GM21360 (cell line): ENCODE data around the gene ZNF618.

Experiments used
- ATAC-seq: cut with Tn5 transposase; IDR thresholded peaks from one replicate; pipeline ENCODE4 v1.9.1; 2021; ENCODE audit warnings: mild to moderate bottlenecking, moderate library complexity; ENCODE audit not compliant: unreplicated experiment

Gene ZNF618

DNA sequence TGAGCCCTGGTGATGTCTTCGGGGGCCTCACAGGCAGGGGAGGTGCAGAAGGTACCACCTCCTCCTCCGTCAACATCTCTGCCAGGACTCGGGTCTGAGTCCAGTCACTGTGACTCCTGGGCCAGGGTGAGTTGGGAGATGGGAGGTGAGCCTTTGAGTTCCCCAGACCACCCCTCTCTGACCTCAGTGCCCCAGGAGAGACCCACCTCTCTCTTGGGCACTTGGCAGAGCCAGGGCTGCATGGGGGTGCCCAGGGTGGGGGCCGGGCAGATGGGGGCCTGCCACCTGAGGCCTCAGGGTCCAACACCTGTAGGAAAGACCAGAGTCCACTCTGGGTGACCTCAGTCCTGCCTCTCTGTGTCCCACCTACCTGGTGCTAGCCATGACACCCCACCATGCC is 216.2 kb downstream of the ZNF618 start:
- ATAC-seq = no peak

DNA sequence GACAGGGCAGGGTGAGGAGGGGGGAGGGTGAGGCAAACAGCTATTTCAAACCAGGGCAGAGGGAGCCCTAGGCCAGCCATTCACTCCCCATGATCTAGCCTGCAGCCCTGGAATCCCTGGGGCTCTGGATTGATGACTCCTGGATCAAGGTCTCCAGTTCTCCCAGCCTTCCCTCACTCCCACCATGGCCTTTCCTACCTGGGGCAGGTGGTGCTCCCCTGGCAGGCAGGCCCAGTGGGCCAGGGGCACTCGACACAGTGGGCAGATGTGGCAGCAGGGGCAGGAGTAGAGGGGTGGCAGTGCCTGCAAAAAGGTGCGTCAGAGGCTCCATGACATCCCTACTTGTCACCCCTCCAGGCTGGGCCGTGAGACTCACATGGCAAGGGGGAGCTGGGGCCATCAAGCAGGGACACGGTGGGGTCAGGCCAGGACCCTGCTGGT is 216.9 kb downstream of the ZNF618 start:
- no peak for ATAC-seq

DNA sequence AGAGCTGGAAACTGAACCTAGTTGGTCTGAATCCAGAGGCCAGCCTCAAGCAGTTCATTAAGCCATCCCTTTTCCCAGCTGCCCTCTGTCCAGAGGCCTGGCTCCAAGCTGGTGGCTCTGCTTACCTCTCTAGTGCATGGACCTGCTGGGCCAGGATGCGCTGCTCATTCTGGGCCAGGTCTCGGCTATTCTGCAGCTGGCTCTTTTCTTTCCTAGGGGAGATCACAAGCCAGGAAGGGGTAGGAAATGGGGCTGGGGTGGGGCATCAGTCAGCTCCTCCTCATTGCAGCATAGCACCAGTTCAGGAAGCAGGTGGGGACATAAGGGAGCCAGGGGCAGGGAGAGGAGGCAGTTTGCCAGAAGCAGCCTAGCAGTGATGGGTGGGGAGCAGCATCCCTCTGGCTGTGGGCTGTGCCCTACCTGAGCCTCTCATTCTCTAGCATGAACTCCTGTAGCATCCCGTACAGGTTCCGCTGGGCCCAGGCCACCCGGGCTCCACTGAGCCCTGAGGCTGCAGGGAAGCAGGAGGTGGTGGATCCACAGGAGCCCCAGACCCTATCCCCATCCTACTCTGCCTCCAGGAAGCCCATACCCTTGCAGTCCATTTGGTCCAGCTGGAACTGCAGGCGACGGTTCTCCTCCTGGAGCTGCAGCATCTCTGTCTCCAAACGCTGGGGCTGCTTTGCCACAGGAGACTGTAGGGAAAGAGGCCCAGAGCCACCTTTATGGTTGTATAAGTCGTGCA is 217.8 kb downstream of the ZNF618 start:
- ATAC-seq = no peak

DNA sequence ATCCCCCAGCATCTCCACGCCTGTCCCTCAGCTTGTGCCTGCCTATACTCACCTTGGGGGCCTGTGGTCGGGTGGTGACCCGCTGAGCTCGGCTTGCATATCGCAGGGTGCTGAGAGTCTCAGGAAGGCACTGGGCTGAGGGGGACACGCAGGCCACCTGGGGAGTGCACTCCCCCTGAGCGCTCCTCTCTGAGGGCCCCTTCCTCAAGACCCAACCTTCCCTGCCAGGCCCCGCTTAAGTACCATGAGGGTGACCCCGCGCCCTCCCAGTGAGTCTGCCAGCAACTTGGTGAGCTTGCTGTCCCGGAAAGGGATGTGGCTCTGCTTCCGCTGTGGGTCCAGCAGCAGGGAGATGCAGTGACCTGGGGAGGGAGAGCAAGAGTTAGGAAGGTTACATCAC is 218.9 kb downstream of the ZNF618 start:
- ATAC-seq = no peak

DNA sequence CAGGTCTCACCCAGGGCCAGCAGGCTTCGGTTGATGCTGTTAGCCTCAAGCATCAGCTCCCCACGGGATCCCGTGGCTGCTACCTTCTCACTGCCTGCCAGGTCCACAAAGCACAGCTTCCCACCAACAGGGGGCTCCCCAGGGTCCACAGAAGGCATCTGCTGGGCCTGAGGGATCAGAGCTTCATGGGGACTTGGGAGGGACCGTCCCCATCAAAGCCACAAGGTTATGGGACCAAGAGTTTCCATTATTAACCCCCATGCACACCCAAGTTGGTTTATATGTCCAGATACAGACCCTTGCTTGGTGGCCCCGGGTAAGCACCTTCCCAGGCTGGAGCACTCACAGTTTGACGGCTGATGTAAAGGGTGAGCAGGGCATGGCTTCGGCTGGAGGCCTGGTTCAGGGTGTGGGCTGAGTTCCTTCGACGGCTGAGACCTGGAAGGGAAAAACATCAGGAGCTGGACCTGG is 220.0 kb downstream of the ZNF618 start:
- ATAC-seq = no peak

DNA sequence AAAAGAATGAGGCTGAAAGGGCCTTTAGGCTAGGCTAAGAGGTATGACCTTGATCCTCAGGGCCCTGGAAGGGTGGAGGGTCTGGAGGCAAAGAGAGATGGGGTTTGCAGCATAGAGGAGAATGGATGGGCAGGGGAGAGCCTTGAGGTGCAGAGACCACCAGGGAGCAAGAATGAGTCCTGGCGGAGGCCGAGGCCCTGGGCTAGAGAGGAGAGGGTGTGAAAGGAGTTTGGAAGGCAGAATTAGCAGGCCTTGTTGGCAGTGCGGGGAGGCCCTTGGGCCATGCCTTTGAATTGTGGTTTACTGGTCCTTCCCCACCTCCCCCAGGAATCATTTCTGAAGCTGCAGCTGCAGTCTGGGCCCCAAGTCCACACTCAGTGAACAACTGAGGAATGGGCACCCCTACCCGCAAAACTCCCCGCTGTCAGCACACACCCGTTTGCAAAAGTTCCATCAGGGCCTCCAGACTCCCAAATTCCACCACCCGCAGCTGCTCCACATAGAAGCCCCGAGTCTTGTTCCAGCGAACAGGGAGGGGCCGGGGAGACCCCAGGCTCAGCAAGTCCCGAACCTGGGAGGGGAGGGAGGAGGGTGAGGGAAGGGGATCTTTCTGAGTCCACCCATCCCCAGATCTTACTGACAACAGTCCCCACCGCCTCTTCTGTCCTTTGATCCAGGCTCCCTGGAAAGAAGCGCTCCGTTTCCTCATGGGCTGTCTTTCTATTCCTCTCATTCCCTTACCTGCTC is 220.9 kb downstream of the ZNF618 start:
- no peak for ATAC-seq

DNA sequence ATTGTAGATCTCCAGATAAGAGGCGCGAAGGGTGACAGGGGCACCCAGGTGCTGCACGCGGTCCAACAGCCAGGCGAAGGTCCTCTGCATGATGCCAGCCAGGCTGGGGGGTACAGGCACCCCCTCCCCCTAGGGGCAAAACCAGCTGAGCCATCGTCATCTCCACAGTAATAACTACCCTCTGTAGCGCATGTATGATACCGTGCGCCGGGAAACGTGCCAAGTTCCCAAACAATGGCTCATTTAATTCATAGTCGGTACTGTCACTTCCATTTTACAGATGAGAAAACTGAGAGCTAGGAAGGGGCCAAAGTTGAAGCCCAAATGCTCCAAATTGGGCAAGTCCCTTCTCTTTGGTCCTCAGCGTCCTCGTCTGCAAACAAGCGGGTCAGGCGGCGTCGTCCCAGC is 221.5 kb downstream of the ZNF618 start:
- no peak for ATAC-seq

DNA sequence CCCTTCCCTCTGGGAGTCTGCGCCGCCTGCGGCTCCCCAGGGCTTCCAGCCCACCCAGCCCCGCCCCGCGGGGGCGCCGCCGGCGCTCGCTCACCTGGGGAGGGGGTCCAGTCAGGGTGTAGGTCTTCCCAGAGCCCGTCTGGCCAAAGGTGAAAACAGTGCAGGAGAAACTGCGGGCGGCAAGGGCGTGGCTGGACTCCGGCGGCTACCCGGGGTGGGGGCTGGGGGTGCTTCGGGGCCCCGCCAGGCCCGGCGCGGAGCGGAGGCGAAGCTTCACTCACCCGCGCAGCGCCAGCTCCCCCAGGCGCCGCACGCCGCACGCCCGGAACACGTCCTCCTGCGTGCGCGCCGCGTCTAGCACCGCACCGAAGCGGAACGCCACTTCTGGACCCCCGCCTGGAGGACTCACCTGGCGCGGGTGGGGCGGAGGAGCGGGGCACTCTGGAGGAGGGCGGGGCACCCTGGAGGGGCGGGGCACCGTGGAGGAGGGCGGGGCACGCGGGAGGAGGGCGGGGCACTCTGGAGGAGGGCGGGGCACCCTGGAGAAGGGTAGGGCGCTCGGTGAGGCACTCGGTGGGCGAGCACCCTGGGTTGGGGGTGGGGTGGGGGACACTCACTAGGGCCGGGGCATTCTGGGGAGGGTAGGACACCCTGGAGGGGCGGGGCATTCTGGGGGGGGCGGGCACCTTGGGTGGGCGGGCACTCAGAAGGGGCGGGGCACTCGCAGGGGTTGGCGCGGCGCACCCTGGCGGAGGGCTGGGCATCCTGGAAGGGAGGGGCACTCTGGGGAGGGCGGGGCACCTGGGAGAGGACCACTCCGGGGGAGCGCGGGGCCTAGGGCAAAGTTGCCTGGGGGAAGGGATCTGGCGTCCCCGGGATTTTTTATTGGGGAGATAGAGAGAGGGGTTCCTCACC is 222.2 kb downstream of the ZNF618 start:
- no peak for ATAC-seq

DNA sequence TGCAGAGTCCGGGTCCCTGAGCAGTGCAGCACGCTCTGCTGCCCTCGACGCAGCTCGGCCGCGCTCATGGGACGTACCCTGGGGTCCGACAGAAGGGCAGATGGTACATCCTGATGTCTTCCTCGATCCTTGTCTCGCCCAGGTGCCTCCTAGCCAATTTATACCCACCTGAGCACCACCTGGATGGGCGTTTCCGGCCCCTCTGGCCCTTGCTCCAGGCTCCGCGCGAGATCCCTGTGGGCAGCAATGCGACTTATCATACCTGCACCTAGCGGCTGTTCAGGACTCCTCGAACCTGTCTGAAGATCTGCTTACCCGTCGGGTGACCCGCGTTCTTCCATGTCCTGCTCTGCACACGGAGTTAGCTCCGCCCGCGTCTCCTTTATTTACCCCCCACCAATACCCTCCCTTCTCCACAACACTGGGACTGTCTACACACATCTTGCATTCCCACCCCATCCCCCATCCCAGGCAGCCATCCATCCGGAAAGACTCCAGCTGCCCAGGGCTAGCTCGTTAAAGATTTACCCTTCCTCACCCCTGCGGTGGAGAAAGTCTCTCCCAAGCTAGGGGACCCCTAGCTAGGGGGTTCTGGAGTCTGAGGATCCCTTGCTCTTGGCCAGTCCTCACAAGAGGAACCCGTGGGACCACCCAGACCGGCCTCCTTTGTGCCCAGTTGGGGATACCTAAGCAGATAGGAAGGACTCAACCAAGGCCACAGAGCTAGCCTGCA is 223.0 kb downstream of the ZNF618 start, which contains the start of gene KIF12:
TSS of gene KIF12 (minus strand) at position 357 of the 733 bp plus-strand sequence. CDS start at position 341, 16 bp downstream.
- no peak for ATAC-seq

DNA sequence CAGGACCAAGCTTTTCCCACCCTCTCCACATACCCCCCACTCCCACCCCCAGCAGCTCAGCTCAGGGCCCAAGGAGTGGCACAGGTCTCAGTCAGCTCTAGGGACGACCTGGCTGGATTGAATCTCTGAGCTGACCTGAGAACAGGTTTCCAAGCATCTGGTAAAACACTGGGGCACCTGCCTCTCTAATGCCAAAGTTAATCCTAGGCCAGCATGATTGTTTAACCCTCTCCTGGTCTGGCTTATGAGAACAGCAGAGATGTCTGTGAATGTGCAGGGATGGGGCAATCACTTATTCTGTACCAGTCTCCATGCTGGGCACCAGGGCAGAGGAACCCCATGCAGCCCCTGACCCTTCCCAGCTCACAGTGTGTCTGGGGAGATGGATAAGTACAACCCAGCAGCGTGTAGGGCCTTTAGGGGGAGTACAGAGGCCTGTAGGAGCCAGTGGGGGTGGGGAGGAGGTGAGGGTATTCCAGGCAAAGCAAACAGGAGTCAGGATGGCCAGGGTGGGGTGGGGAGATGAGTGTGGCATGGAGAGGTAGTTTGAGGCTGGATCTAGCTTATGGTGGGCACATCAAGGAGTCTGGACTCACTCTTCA is 223.7 kb downstream of the ZNF618 start:
- ATAC-seq = no peak

DNA sequence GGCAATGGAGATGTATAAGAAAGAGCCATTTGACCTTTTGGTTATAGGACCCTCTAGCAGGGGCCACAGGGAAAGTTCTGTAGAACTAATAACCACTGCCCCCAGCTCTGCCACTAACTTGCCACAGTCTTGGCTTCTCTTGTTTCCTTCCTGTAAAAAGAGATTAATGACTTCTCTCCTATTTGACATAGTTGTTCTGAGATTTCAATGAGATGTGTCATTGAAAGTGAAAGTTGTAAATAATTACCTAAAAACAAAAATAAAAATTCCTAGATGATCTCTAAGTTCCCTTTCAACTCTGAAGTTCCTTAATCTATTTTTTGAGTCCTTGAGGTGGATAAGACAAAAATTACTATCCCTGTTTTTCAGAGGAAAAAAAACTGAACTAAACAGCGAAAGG is 224.4 kb downstream of the ZNF618 start:
- no peak for ATAC-seq

DNA sequence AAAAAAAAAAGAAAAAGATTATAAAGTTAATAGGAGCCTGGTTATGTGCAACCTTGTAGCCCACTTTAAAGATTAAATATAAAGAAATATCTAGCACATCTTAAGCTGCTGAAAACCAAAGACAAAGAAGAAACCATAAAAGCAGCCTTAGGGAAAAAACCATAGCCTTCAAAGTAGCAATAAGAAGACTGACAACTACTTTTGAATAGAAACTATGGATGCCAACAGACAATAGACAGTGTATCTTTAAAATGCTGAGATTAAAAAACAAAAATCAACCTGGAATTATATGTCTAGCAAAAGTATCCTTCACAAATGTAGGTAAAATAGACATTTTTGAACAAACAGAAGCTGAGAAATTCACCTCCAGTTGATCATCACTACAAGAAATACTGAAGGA is 226.4 kb downstream of the ZNF618 start:
- ATAC-seq = no peak

DNA sequence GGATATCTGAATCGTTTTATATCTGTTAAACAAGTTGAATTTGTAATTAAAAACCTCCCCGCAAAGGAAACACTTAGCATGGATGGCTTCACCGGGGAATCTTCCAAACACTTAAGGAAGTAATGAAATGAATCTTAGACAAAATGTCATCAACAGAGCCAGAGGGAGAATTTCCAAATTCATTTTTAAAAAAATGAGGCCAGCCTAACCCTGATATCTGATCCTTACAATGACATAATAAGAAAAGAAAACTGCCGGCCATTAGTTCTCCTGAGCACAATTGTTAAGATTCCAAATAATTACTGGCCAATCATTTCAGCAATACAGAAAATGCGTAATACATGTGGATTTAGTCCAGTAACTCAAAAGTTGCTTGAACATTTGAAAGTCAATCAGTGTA is 229.1 kb downstream of the ZNF618 start:
- no peak for ATAC-seq
